ENCODE results near the gene JAM3.

Gene JAM3

GRCh38 chr11:134116210-134116609, 47.3 kb downstream of the JAM3 start:
- no peak for DNase-seq

GRCh38 chr11:134118006-134118405, 49.1 kb downstream of the JAM3 start:
- DNase-seq: no peak

DNA sequence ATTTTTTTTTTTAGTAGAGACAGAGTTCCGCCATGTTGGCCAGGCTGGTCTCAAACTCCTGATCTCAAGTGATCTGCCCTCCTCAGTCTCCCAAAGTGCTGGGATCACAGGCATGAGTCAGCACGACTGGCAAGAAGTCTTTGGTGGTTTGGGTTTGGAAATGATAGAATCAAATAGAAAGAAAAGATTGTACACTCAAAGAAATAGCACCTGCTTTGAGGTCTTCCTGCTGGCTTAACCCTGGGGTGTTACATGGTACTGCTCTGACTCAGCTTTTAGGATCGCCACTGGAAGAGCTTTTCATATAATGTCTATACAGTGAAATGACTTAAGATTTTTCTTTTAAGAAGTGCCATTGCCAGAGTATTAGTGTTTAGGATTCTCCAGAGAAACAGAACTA, 50.2 kb downstream of the JAM3 start:
- no peak for DNase-seq

DNA sequence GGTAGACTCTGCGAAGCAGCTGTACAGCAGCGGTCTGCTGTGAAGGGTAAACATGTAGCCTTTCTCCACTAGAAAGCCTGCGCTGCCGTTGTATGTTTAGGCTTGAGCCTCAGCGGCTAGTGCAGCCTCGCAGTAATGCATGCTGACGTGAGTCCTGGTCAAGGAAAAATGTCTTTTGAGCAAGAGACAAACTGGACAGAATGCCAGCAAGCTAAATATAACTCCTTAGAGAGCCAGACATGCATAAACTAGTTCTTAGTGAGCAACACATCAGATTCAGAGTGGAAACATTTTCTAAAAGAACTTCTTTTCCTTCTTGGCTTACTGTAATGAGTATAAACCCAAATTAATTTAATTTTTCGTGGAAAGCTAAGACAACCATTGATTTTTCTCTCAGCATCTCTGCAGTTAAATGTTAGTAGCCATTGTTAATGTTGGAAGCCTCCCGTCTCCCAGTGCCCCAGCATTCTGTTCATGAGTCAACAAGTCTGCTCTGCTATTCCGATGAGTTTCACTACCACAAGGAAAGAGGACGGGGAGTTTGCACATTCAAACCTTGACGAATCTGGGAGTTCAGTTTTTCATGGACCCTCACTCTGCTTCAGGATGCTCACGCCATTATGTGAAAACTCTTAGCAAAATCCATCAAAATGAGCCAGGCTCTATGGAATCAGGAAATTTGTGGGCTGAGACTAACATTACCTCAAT, 51.4 kb downstream of the JAM3 start:
- DNase-seq: no peak

GRCh38 chr11:134120921-134121526, 52.2 kb downstream of the JAM3 start:
- DNase-seq: no peak

- DNase-seq: no peak
Observed at GRCh38 chr11:134124660-134125451, 56.0 kb downstream of the JAM3 start.

GRCh38 chr11:134125507-134125906, 56.6 kb downstream of the JAM3 start:
- no peak for DNase-seq

DNA sequence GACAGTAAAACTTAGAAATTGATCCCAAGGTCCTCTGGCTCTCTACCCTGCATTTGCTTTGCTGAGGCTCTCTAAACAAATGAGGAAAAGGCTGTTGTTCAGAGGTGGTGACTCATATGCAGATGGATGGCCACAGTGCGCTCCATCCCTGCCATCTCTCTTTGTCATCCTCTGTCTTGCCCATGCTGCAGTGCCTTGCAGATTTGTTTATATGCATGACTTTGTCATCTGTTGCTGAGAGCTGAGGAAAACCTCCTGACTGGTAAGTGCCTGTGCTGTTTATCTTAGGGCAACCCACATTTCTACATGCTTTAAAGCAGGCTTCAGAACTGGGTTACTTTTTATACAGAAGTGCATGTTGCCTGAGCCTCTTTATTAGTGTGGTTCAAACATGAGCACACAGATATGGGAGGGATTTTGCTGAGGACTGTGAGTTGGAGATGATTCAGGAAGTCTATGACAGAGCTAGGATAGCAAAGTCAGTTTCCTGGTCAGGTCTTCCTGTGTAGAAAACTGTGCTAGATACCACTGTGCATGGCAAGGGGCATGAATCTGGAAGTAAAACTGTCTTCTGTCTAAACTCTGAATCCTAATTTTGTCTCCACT, 57.4 kb downstream of the JAM3 start:
- no peak for DNase-seq

GRCh38 chr11:134131628-134132244, 62.9 kb downstream of the JAM3 start:
- no peak for DNase-seq

GRCh38 chr11:134132808-134133207, 63.9 kb downstream of the JAM3 start:
- no peak for DNase-seq

DNA sequence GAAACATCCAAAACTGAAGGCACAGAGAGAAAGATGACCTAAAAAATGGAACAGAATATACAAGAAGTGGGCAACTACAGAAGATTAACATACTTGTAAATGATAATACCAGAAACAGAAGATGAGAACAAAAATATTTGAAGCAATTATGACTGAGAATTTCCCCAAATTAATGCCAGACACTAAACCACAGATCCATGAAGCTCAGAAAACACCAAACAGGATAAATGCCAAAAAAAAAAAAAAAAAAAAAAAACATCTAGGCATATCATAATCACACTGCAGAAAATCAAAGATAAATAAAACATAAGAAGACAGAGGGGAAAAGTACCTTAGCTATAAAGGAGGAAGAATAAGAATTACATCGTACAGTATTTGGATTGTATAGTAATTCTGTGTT, 65.3 kb downstream of the JAM3 start:
- DNase-seq: no peak

- no peak for DNase-seq
Observed at GRCh38 chr11:134138376-134138775, 69.5 kb downstream of the JAM3 start.

DNA sequence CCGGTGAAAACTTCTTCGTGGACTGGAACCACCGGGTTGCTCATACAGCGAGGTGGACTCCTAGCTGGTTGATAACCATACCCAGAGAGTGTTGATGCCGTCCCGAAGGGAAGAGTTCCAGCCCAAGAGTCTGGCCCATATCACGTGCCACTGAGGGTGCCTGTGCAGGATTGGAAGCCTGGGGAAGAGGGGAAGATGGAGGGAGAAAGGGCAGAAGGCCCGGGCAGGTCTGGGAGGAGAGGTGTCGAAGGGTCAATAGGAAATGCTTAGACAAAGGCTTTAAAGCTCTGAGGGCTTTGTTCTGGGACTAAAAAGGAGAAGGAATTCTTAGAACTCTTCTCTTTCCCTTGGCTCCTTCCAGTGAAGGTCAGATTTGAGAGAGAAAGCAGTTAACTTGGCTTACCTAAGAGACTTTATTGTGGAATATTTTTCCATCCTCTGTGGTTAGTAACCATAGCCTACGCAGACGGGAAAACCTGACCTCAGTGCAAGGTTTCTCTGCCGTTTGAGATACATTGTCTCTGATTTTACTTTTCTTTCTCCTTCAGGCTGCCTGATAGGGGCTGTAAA, 70.5 kb downstream of the JAM3 start:
- DNase-seq: no peak

GRCh38 chr11:134139873-134140331, 71.0 kb downstream of the JAM3 start:
- peak; percentile 57 for DNase-seq

- no peak for DNase-seq
Observed at GRCh38 chr11:134140961-134141490, 72.2 kb downstream of the JAM3 start.

GRCh38 chr11:134142536-134142935, 73.7 kb downstream of the JAM3 start:
- DNase-seq: no peak

GRCh38 chr11:134143801-134144200, 74.9 kb downstream of the JAM3 start:
- no peak for DNase-seq

- no peak for DNase-seq
Observed at GRCh38 chr11:134144744-134145143, 75.9 kb downstream of the JAM3 start.

DNA sequence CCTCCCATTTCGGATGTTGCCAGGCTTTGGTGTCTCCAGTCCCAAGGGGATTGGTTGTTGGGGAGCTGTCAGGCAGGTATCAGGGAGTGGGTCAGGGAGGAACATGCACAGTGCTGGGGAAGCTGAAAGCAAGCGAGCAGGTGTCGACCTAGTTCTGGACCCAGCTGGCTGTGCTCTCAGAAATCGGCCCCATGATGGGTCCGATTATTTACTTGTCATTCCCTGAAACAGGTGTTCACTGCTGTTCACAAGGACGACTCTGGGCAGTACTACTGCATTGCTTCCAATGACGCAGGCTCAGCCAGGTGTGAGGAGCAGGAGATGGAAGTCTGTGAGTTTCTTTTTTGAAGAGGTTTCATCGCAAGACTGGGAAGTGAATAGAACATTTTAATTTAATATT, 76.8 kb downstream of the JAM3 start:
- no peak for DNase-seq

GRCh38 chr11:134146598-134146997, 77.7 kb downstream of the JAM3 start:
- DNase-seq: no peak

DNA sequence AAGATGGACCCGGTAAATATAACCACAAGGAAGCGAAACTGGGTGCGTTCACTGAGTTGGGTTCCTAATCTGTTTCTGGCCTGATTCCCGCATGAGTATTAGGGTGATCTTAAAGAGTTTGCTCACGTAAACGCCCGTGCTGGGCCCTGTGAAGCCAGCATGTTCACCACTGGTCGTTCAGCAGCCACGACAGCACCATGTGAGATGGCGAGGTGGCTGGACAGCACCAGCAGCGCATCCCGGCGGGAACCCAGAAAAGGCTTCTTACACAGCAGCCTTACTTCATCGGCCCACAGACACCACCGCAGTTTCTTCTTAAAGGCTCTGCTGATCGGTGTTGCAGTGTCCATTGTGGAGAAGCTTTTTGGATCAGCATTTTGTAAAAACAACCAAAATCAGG, 80.5 kb downstream of the JAM3 start:
- no peak for DNase-seq

GRCh38 chr11:134150195-134150903, 81.5 kb downstream of the JAM3 start:
- DNase-seq: no peak

Measured in CD4-positive, alpha-beta T cell treated with Interleukin-12 subunit alpha and Interleukin-12 subunit beta, for 1 hour (primary cell).